ENCODE data around the gene ZDHHC19. TPM values are rescaled to one million over a fixed set of nuclear protein-coding genes. Genes with fewer than 3 reads are reported as not detected.

Gene ZDHHC19
- total and polyA plus RNA-seq, 2 experiments from 2014 or later = 1.3 to 15.7 TPM

DNA sequence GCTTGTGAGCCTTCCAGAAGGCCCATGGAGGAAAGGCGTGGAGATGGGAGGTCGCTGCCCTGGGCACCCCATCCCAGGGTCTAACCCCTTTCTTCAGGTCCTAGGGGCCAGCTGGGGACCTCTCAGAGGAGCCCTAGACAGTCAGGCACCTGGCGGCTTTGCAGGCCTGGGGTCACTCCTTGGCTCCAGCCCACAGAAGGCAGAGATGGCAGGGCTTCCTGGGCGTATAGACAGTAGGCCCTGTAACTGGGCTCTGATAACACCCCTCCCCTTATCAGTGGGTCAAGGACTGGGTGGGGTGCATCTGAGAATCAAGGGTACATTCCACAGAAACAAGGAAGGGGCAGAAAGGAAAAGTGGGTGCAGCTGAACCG lies 16.7 kb downstream of the ZDHHC19 start (continued):
- no peak for TF ChIP-seq ZNF462 (CRISPR knock-in tag; IDR thresholded peaks at IDR 0.05)
- TF ChIP-seq, protein P1, sequence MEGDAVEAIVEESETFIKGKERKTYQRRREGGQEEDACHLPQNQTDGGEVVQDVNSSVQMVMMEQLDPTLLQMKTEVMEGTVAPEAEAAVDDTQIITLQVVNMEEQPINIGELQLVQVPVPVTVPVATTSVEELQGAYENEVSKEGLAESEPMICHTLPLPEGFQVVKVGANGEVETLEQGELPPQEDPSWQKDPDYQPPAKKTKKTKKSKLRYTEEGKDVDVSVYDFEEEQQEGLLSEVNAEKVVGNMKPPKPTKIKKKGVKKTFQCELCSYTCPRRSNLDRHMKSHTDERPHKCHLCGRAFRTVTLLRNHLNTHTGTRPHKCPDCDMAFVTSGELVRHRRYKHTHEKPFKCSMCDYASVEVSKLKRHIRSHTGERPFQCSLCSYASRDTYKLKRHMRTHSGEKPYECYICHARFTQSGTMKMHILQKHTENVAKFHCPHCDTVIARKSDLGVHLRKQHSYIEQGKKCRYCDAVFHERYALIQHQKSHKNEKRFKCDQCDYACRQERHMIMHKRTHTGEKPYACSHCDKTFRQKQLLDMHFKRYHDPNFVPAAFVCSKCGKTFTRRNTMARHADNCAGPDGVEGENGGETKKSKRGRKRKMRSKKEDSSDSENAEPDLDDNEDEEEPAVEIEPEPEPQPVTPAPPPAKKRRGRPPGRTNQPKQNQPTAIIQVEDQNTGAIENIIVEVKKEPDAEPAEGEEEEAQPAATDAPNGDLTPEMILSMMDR (conservative IDR thresholded peaks at IDR 0.05; ENCODE audit: low read depth in 2 of 2) = no peak
- no peak for TF ChIP-seq CREB1 (CRISPR knock-in tag; IDR thresholded peaks at IDR 0.05; ENCODE audit: low read depth)
- no peak for TF ChIP-seq JUNB (IDR thresholded peaks at IDR 0.05; ENCODE audit: unreplicated experiment)
- TF ChIP-seq ZNF114 (CRISPR knock-in tag; IDR thresholded peaks at IDR 0.05) = no peak
- TF ChIP-seq EZH2phosphoT487 (IDR thresholded peaks at IDR 0.05; ENCODE audit: unreplicated experiment) = no peak
- TF ChIP-seq STAT1 (IDR thresholded peaks at IDR 0.05; ENCODE audit: unreplicated experiment) = no peak
- no peak for TF ChIP-seq EZH2 (IDR thresholded peaks at IDR 0.05; ENCODE audit: low read depth, unreplicated experiment)
